ENCODE data around the gene RHOB. TPM values are rescaled to one million over a fixed set of nuclear protein-coding genes. Genes with fewer than 3 reads are reported as not detected.

The RHOB gene
- total RNA-seq, 4 donors from 2014 or later = 61.7 to 245 (median 144) TPM

GRCh38 chr2:20425371-20425881 is 21.4 kb upstream of the RHOB start:
- Histone ChIP-seq H3K36me3 (no peaks in the 10 kb centered on the region), H3K27ac (peak overlapping the region in 3 of 4 donors; percentile 65 to 87 (median 69)), H3K27me3 (no peaks in the 10 kb centered on the region), H3K4me1 (peaks cover 12 to 56% (median 48%) of the 10 kb centered on the region in 3 donors), H3K9me3 (no peaks in the 10 kb centered on the region), H3K4me3 (no peak overlapping the region)
- WGBS, 2 donors = 73 to 80% methylated on average over 6 of the region's 6 CpGs
- TF ChIP-seq CTCF (IDR thresholded peaks at IDR 0.05) (no peak), POLR2A (IDR thresholded peaks at IDR 0.05) (no peak)
- intact Hi-C loops (cut with DNase I) = no loop called here
- DNase-seq = no peak

GRCh38 chr2:20425884-20426283 is 21.0 kb upstream of the RHOB start:
- WGBS, 2 donors = 89% methylated on average over 1 of the region's 2 CpGs; no CpG with 5 or more reads in 1 of the 2 donors

GRCh38 chr2:20427931-20428526 is 18.8 kb upstream of the RHOB start:
- no peak for DNase-seq
- H3K27ac ChIP-seq = no peak overlapping the region
- WGBS, 2 donors = 77 to 91% methylated on average over 10 of the region's 10 CpGs
- intact Hi-C loops (cut with DNase I) = no loop called here
- no peak for TF ChIP-seq POLR2A (IDR thresholded peaks at IDR 0.05)
- no peak for TF ChIP-seq CTCF (IDR thresholded peaks at IDR 0.05)
- H3K36me3 ChIP-seq = no peaks in the 10 kb centered on the region
- peaks cover 0 to 34% (median 30%) of the 10 kb centered on the region in 3 donors for H3K4me1 ChIP-seq
- no peak overlapping the region for H3K4me3 ChIP-seq
- H3K9me3 ChIP-seq = no peaks in the 10 kb centered on the region
- H3K27me3 ChIP-seq = no peaks in the 10 kb centered on the region

More at GRCh38 chr2:20425884-20426283, 21.0 kb upstream of the RHOB start:
- H3K4me1 ChIP-seq = peaks cover 12 to 56% (median 48%) of the 10 kb centered on the region in 3 donors
- no peaks in the 10 kb centered on the region for H3K36me3 ChIP-seq
- no peak for TF ChIP-seq POLR2A (IDR thresholded peaks at IDR 0.05)
- no peak for TF ChIP-seq CTCF (IDR thresholded peaks at IDR 0.05)
- intact Hi-C loops (cut with DNase I) = no loop called here
- no peak overlapping the region for H3K27ac ChIP-seq
- H3K27me3 ChIP-seq = no peaks in the 10 kb centered on the region
- H3K9me3 ChIP-seq = no peaks in the 10 kb centered on the region
- DNase-seq = no peak
- no peak overlapping the region for H3K4me3 ChIP-seq

- H3K9me3 ChIP-seq = no peaks in the 10 kb centered on the region
- H3K27ac ChIP-seq = peak overlapping the region in 3 of 4 donors; percentile 42 to 65 (median 42)
- WGBS, 2 donors = 89 to 90% methylated on average over 8 to 11 of the region's 11 CpGs
- H3K36me3 ChIP-seq = no peaks in the 10 kb centered on the region
- no peaks in the 10 kb centered on the region for H3K27me3 ChIP-seq
- intact Hi-C loops (cut with DNase I) = no loop called here
- H3K4me3 ChIP-seq = no peak overlapping the region
- H3K4me1 ChIP-seq = peaks cover 0 to 27% (median 23%) of the 10 kb centered on the region in 3 donors
- TF ChIP-seq CTCF (IDR thresholded peaks at IDR 0.05) (no peak), POLR2A (IDR thresholded peaks at IDR 0.05) (no peak)
- DNase-seq = no peak
Observed at GRCh38 chr2:20428717-20429490, 18.0 kb upstream of the RHOB start.

GRCh38 chr2:20429528-20429927 is 17.3 kb upstream of the RHOB start:
- no peaks in the 10 kb centered on the region for H3K36me3 ChIP-seq
- H3K27ac ChIP-seq = peak overlapping the region in 3 of 4 donors; percentile 42 to 65 (median 42)
- H3K4me1 ChIP-seq = peaks cover 0 to 22% (median 17%) of the 10 kb centered on the region in 3 donors
- no peak for DNase-seq
- TF ChIP-seq POLR2A (IDR thresholded peaks at IDR 0.05) (peak in 1 of 4 donors; percentile 45), CTCF (IDR thresholded peaks at IDR 0.05) (no peak)
- no peaks in the 10 kb centered on the region for H3K27me3 ChIP-seq
- no peaks in the 10 kb centered on the region for H3K9me3 ChIP-seq
- WGBS, 2 donors = 57 to 58% methylated on average over 1 of the region's 1 CpG
- intact Hi-C loops (cut with DNase I) = no loop called here
- H3K4me3 ChIP-seq = no peak overlapping the region
